CD4-positive, alpha-beta T cell treated with Interleukin-15 for 4 hours (primary cell): Measurements from ENCODE around the gene REN.

ENCODE experiments used
- DNase-seq: peaks from one replicate; pipeline ENCODE4 v3.0.0-alpha.2; 2020; ENCODE audit warnings: low spot score

Gene REN

GRCh38 chr1:204190212-204191211 is 24.4 kb upstream of the REN start:
- DNase-seq, result no peak

- DNase-seq, result no peak
Measured at GRCh38 chr1:204188959-204189639, 23.0 kb upstream of the REN start.

- no peak for DNase-seq
Measured at GRCh38 chr1:204186597-204186996, 20.5 kb upstream of the REN start.

- no peak for DNase-seq
Measured at GRCh38 chr1:204181116-204181515, 15.0 kb upstream of the REN start.

- no peak for DNase-seq
Measured at GRCh38 chr1:204180133-204180532, 14.0 kb upstream of the REN start.

- no peak for DNase-seq
Measured at GRCh38 chr1:204178487-204179281, 12.5 kb upstream of the REN start.

- no peak for DNase-seq
Measured at GRCh38 chr1:204177133-204177532, 11.0 kb upstream of the REN start.

- no peak for DNase-seq
Measured at GRCh38 chr1:204176049-204176448, 9.9 kb upstream of the REN start.

GRCh38 chr1:204174958-204175357 is 8.8 kb upstream of the REN start:
- no peak for DNase-seq

GRCh38 chr1:204172404-204173029 is 6.4 kb upstream of the REN start:
- no peak for DNase-seq

GRCh38 chr1:204171751-204172178 is 5.6 kb upstream of the REN start:
- DNase-seq, result no peak

GRCh38 chr1:204170494-204171155 is 4.5 kb upstream of the REN start:
- no peak for DNase-seq

GRCh38 chr1:204169858-204170257 is 3.7 kb upstream of the REN start:
- DNase-seq, result no peak

- DNase-seq, result no peak
Measured at GRCh38 chr1:204167730-204168129, 1.6 kb upstream of the REN start.

- DNase-seq, result peak; percentile 73
Measured at GRCh38 chr1:204162494-204163074, 3.6 kb downstream of the REN start.

- DNase-seq, result no peak
Measured at GRCh38 chr1:204161609-204162493, 4.3 kb downstream of the REN start.

- DNase-seq, result no peak
Measured at GRCh38 chr1:204157962-204158361, 8.2 kb downstream of the REN start.

GRCh38 chr1:204155881-204156280 is 10.3 kb downstream of the REN start:
- no peak for DNase-seq

- no peak for DNase-seq
Measured at GRCh38 chr1:204154568-204155255, 11.4 kb downstream of the REN start.
